Kasumi-1 (cell line): ENCODE data around the gene UROC1.
"Not testable (repeated sequence)": the region's sequence is repeated elsewhere in the genome, so short reads cannot be mapped to it uniquely, and the experiment has no call there.

ENCODE experiments used
- DNase-seq, 2 experiments: peaks; one replicate each; lab custom pipeline; 2025; lab: John Stamatoyannopoulos, UW

Gene UROC1

DNA sequence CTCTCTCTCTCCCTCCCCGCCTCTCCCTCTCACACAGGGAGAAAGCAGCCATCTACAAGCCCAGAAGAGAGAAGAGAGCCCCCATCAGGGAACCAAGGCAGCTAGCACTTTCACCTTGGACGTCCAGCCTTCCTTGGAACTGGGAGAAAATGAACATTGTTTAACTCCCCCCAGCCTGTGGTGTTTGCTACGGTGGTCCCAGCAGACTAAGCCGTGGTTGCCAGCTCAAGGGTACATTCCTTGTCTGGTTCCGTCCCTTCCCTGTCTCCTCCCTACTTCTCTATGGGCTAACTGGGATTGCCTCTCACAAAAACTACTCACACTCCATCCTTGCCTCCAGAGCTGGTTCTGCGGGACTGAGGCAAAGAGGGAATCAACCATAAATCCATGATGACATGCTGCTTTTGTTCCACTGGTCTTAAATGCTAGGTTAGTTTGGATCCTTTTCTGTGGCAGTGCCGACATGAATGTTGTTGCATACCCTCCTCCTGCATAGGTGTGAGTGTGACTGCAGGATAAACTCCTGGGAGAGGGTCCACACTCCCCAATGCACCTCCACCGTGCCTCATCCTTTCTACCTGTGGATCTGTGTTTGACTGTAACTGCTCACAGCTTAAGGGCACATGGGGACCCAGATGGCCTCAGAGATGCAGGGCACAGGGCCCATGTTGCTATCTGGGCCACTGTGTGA lies 29.1 kb upstream of the UROC1 start:
- DNase-seq: no peak

DNA sequence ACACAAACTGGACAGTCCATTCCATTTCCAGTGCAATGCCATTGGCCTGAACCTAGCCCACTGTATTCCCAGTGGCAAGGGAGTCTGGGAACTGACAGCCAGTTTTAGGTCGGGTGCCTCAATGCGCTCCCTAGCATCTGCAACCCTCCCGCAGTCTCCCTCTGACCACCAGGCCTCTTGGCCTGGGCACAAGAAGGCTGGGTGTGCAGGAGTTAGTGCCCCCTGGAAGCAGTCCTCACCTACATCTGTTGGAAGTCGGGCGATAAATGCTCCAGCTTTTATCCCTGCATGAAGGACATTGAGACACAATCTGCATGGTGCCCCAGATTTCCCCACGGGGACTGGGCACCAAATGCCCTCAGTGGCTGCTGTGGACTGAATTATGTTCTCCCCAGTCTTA lies 28.4 kb upstream of the UROC1 start:
- DNase-seq: no peak

DNA sequence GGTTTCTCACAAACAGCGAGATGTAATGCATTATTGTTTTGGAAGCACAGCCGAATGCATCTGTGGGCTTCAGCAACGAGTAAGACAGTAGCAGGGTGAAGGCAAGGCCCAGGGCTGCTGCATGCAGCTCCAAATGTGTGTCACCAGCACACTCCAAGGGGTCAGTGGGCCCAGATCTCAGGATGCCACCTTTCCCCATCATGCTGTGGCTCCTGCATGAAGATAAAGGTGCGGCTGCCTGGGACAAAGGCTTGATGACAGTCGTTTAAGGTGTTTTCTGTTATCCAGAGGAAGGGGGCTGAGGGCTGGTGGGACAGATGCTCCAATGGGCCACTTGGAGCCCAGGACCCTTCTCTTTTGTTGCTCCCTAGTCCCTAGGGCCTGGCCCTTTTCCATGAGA lies 28.0 kb upstream of the UROC1 start:
- DNase-seq: no peak

DNA sequence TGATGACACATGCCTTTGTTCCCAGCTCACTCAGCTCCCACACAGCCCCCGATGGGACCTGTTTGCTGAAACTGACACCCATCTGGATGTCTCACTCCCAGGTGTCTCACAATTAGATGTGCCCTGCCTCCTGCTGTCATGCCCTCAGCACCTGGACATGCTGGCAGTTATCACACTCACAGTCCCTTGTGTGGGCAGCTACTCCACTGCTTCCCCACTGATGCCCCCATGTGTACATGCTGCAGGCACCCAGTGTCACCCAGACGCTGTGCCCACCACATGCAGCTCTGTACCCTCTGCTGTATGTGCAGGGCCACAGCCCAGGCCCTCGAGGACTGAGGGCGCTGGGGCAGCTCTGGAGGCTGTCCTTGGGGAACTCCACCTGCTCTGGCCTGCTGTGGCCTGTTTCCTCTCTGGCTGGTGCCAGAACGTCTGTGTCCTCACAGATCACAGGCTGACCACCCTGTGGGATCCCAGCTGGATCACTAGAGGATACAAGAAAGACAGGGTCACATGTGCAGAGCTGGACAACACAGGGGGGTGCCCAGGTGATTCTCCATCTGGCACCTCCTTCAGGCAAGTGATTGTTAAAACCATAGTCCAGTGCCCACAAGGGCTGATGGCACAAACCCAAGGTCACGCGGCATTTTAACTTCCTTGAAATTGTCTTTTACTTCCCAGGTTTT lies 27.2 kb upstream of the UROC1 start:
- no peak for DNase-seq

DNA sequence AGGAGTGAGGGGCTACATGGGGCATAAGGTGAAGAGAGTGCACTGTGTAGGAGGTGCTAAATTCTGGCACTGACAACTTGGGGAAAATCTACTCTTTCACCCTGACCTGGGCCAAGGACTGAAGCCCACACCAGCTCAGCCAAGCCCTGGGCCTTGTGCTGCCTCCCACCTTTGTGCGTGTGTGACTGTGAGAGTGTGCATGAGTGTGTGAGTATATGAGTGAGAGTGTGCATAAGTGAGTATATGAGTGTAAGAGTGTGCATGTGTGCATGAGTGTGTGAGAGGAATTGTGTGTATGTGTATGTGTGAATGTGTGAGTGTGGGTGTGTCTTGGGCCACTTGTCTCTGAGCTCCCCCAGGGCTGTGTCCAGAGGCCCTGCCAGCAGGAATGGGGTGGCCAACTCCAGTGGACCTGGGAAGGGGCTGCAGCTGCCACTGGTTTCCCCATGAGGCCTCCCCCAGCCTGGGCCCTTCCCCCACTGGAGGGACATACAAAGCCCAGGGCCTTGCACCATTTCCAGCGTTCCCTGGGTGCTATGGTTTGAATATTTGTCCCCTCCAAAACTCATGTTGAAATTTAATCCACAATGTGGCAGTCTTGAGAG lies 26.0 kb upstream of the UROC1 start:
- no peak for DNase-seq

DNA sequence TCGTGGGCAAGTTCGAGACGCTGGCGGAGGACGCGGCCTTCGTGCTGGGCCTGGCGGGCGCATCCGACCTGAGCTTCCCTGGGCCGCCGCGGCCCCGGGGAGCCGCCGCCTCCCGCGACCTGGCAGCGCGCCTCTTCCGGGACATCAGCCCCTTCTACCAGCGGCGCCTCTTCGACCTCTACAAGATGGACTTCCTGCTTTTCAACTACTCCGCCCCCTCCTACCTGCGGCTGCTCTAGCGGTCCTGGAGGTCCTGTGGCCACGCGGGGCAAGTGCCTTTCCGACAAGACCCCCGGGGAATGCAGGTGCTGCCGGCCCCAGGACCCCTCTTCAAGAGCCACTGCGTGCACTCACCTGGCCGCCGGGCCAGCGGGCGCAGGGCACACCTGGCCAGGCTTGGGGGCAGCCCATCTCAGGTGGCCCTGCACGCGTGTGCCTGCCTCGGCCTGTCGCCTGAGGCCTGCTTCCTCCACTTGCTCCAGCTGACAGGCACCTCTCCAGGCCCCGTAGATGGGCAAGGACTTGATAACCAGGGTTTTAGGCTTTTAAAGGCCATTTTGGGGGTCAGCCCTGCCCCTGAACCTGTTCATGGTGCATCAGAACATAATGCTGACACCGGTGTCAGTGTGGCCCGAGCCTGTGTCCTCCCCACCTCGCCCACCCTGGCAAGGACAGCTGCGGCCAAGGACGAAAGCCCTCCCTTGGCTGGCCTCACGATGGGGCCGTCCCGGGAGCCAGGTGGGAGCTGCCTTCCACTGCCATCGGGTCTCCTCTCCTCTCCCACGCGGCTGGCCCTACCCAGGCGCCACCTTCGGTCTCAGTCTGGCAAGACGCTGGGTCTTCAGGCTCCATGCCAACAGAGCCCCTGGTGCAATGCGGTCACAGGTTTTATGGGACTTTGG lies 25.0 kb upstream of the UROC1 start:
- no peak for DNase-seq

DNA sequence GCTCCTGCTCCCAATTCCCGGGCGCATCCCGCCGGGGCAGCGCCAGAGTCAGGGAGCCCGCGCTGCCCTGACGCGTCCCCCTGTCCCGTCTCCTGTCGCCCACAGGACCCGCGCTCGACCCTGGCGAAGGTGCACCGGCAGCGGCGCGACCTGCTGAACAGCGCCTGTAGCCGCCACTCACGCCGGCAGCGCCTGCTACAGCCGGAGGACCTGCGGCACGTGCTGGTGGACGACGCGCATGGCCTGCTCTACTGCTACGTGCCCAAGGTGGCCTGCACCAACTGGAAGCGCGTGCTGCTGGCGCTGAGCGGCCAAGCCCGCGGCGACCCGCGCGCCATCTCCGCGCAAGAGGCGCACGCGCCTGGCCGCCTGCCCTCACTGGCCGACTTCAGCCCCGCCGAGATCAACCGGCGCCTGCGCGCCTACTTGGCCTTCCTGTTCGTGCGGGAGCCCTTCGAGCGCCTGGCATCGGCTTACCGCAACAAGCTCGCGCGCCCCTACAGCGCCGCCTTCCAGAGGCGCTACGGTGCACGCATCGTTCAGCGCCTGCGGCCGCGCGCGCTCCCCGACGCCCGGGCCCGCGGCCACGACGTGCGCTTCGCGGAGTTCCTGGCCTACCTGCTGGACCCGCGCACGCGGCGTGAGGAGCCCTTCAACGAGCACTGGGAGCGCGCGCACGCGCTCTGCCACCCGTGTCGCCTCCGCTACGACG lies 24.2 kb upstream of the UROC1 start:
- no peak for DNase-seq

DNA sequence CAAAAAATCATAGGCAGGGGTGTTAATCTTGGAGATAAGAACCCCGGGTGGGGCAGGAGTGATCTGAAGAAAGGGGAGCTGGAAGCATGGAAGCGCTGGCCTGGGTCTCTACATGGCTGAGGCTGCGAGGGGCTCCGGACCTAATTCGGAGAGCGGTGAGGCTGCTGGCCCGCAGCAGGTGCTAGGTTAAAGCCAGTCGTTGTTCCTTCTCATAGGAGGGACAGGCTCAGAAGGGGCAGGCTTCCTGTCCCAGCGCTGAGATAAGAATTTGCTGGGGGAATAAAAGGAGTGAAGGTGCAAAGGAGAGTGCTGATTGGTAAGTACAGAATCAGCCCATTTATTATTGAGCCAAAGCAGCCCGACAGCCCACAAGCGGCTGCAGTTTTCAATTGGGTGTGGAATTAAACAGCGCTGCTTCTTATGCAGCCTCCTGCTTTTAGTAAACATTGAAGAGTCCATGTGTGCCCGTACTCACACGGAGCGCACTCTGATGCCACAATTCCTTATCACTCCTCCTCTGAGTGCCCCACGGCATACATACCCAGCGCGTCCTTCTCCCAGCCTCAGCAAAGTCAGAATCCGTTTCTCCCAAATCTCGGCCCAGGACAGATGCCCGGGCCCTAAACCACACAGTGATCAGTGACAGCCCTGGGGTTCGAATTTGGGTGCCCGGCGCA lies 23.5 kb upstream of the UROC1 start:
- DNase-seq: peak in 1 of 2 experiments; percentile 57

DNA sequence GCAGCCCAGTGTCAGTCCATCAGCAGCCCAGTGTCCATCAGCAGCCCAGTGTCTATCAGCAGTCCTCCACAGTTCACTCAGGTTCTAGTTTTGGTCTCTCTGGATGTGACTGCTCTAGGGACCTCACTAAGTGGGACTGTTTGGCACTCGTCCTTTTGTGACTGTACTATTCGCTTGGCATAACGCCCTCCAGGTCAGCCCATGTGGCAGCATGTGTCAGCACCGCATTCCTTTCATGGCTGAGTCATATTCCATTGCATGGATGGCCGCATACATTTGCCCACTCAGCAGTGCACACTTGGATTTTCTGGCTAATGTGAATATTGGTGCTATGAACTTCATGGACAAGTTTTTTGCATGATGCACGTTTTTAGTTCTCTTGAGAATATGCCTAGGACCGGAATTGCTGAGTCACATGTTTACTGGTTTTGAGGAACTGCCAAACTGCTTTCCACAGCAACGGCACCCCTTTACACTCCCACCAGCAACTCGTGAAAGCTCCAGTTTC lies 22.8 kb upstream of the UROC1 start:
- DNase-seq: peak; percentile 84 to 86

DNA sequence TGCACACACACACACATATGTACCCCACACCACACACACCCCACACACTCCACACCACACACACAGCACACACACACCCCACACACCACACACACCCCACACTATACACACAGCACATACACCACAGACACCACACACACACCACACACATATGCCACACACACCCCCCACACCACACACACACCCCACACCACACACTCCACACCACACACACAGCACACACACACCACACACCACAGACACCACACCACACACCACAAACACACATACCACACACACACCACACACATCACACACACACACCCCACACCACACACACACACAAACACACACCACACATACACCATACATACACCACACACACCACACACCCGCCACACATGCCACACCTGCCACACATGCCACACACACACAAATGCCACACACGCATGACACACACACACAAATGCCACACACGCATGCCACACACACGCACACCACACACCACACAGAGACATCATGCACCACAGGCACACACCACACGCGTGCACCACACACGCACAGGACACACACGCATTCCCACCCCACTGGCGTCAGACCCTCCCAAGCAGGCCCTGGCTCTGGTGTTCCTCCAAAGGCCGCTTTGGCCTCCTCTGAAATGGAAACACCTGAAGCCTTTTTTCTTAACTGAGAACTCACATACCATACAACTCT lies 22.1 kb upstream of the UROC1 start:
- no peak for DNase-seq

DNA sequence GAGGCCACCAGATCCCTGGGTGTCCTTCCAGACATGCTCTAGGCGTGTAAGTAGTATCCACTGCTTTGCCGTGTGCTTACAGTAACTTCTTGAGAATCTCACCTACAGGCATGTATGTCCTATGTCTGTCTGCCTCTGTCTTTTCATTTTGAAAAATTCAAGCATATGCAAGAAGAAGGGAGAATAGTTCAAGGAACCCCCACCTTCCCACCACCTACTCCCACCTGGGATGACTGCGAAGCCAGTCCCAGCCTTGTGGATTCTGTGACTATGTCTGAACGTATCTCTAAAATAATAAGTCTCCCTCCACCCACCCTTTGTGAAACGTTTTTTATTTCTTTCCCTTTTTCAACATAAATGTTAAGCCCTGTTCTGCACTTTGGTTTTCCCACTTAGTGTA lies 21.4 kb upstream of the UROC1 start:
- no peak for DNase-seq

DNA sequence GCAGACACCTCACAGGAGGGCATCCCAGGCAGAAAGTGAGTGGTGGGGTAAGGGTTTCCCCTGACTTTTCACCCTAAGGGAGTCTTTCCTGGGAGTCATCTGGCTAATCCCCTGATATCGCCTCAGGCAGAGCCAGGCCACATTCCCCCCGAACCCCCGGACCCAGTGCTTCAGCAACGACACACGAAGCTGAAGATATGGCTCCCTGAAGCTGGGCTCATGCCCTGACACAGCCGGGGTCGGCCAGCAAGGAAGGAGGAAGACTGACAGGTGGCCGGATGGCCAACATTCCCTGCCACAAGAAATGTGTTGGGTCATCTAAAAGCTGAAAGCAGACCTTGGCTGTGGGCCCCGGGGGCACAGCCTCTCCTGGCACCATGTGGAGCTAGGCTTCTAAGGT lies 20.7 kb upstream of the UROC1 start:
- no peak for DNase-seq

DNA sequence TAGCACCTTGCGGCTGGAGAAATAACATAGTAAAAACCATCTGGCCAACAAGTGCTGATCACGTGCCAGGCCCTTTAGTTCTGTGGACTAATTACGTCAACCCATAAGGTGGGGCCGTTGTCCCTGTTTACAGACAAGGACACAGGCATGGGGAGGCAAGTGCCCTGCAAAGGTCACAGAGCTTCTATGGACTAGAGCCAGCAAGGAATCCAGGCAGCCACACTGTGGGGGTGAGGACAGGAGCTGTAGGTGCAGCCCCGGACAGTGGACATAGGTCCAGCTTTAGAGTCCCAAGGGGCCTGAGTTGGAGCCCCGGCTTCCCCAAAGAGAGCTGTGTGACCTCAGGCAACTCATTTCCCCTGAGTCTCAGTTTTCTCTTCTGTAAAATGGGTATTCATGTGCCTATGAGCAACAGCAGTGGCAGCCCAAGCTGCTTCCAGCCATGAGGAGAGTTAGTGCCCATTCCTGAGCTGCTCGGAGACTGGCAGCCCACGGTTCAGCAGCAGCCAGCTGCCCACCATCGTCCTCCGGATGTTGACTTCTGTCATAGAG lies 20.2 kb upstream of the UROC1 start:
- no peak for DNase-seq

DNA sequence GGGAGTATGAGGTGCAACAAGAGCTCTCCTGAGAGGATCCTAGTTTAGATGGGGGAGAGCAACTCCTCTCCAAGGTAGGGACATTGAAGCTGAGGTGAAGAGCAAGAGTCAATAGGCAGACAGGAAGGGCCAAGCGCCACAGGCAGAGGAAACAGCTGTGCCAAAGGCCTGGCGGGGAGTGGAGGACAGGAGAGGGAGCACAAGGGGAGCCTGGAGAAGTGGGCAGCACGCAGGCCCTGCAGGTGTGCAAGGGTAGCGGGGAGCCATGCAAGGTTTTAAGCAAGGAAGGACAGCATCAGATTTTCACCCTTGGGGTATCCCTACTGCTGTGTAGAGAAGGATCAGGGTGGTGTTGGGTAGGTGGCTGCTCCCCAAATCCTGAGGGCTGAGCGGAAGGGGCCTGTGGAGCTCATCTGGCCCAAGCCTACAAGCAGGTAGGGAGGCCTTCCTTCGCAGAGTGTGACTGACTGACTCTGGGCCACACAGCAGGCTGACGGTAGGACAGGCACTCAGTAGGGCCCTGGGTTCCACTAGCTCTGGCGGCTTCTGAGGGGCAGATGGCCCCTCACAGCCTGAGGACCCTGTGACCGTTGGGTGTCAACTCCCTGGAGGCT lies 19.6 kb upstream of the UROC1 start:
- DNase-seq: no peak

DNA sequence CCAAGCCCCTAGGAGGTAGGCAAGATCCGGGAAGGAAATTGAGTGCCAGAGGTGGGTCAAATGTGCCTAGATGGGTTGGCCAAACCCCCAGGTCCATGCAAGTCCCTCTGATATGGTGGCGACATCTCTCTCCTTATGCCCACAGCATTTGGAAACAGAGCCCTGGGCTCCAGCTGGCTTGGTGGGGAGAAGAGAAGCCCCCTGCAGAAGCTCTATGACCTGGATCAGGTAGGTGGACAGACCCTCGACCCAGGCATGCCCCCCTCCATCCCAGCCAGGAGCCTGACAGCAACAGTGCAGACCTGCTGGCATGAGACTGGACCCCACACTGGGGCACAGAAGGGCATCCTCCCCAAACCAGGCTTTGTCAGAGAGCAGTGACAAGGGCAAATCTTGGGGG lies 18.6 kb upstream of the UROC1 start:
- DNase-seq: no peak

DNA sequence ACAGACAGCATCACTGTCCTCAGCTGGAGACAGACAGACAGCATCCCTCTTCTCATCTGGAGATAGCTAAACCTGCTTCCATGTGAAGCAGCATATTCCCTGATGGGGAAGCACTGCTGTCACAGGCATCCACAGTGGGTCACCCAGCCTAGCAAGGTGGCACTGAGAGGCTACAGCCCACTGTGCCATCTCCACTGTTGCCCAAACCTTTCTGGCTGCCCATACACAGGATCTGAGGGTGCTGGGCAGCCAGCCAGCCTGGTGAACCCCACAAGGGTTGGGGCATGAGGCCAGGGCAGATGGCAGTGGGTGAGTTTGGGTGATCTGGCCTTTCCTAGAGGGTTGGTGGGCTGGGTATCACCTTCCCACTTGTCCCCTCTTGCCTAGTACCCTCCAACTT lies 18.1 kb upstream of the UROC1 start:
- DNase-seq: no peak

DNA sequence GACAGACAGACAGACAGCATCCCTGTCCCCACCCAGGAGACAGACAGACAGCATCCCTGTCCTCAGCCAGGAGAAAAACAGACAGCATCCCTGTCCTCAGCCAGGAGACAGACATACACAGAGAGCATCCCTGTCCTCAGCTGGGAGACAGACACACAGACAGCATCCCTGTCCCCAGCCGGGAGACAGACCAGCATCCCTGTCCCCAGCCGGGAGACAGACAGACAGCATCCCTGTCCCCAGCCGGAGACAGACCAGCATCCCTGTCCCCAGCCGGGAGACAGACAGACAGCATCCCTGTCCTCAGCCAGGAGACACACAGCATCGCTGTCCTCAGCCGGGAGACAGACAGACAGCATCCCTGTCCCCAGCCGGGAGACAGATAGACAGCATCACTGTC lies 17.1 kb upstream of the UROC1 start:
- not testable (repeated sequence) for DNase-seq

DNA sequence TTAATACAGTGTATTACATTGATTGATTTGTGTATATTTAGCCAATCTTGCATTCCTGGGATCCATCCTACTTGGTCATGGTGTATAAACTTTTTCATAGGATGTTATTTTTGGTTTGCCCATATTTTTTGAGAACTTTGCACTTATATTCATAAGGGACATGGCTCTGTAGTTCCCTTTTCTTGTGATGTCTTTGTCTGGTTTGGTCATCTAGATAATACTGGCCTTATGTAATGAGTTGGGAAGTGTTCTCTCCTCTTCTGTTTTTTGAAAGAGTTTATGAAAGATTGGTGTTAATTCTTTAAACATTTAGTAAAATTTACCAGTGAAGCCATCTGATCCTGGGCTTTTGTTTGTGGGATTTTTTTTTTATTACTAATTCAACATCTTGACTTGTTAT lies 15.9 kb upstream of the UROC1 start:
- no peak for DNase-seq

DNA sequence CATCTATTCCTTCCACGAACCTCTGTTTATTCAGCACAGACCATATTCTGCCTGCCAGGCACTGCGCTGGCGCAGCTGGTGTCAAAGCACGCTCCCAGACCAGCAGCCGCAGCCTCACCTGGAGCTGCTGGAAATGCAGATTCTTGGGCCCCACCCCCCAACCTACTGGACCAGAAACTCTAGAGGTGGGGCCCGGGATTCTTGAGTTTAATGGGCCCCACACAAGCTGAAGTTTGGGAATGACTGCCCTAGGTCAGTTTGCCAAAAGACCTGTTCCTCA lies 13.4 kb upstream of the UROC1 start:
- DNase-seq: no peak
